NCI-H526 (cell line): Measurements from ENCODE around the gene OR52R1.
"Not testable (repeated sequence)": the region's sequence is repeated elsewhere in the genome, so short reads cannot be mapped to it uniquely, and the experiment has no call there.

Source experiments
- DNase-seq, 2 experiments: peaks; one replicate each; lab custom pipeline; 2025; lab: John Stamatoyannopoulos, UW

The OR52R1 gene

DNA sequence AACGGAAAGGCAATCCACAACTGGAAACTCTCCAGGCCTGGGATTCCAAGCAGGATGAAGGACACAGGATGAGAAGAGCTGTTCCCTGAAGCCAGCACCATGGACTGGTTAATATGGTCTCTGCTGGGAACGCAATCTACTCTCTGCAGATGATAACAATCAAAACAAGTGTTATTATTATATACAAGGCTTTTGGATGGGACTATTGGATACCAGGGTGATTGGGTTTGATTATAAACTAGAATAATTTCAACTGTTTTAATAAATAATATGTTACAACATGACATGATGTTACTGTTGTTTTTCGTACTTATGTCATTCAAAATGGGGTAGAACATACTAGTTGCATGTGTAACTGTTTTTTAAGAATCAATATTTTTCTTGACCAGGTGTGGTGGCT, at the start of gene OR52R1:
Gene OR52R1, minus strand, starts transcription at position 101 of the 400 bp plus-strand sequence. Its CDS starts 0 bp downstream, at position 101.
- DNase-seq = no peak

DNA sequence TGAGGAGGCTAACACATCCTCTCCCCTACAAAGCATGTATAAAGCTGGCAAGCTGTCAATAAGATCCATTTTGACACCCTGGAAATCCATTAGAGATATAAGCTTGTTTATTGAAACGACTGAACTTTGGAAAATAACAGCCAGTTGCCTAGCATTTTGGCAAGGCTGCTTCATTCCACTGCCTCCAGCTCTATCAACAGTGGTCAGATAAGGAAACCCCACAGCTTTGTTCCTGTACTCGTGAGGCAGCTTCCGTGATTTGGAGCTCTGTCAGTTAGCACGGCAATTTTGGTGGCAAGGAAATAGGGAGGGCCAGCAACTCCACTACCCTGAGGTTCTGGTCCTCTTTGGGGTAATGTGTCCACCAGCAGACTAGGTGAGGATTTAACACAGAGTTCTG, 46.9 kb upstream of the OR52R1 start:
- DNase-seq = no peak

DNA sequence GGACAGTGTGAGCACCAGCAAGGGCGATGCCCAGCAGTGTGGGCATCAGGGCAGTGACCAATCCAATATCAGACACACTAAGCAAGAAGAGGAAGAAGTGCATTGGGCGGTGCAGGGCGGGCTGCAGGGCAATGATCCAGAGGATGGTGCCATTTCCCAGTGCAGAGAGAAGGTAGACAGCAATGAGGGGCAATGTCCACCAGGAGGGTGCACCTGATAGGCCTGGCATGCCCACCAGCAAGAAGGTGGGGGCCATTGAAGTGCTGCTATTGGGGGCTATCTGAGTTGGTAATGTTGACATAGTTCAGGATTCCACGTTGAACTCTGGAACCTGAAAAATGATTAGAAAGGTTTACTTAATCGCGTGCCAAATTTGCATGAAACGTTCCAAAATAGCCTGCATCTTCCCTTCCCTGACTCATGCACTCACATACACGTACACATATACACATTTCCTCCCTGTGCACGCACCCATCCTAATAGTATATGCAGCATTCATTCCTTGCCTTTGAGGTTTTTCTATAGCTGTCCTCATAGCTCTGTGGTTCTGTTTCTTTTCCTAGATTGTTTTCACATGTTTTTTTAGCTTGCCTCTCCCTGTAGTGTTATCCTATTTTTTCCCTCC, 44.8 kb upstream of the OR52R1 start, which contains the start of gene OR51S1:
Gene OR51S1, minus strand, starts transcription at position 301 of the 625 bp plus-strand sequence. Its CDS starts 0 bp downstream, at position 301.
- DNase-seq = no peak

DNA sequence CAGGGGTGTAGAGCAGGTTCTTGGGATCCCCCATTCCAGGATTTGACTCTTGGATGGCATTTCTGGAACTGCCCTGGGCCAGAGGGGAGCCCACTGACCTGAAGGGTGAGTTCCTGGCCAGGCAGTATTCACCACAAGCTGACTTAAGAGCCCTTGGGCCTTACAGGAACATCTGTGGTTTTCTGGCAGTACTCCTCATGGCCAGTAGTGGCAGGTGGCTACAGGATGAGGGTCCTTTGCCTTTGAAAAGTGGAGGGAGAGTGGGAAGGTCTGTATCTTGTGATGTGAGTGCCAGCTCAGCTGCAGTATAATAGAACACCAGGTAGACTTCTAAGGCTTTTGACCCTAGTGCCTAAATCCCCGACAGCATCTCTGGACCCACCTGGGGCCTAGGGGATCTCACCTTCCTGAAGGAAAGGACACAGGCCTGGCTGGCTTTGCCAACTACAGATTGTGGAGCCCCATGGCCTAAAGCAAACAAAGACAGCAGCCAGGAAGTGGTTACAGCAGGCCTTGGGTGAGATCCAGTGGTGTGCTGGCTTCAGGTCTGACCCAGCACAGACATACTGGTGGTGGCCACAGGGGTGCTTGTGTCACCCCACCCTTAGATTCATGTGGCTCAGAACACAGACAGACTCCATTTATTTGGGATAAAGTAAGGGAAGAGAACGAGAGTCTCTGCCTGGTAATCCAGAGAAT, 35.8 kb upstream of the OR52R1 start:
- no peak for DNase-seq

DNA sequence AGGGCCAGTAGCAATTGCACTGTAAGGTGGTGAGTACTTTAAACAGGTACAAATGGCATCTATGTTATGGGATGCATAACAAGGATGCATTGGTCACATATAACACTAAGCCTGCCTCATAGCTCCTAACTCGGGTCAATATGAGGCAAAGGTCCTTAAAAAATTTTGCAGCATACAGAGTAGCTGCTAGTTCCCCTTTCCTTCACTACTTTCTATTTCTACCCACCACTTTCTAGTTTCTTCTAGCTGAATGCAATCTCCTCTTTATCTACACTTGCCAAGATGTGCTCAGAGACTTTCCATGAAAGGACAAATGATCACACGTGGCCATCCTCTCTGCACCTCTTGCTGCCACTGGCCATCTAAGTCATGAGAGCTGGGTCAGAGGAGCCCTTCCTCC, 26.7 kb upstream of the OR52R1 start:
- DNase-seq = no peak

DNA sequence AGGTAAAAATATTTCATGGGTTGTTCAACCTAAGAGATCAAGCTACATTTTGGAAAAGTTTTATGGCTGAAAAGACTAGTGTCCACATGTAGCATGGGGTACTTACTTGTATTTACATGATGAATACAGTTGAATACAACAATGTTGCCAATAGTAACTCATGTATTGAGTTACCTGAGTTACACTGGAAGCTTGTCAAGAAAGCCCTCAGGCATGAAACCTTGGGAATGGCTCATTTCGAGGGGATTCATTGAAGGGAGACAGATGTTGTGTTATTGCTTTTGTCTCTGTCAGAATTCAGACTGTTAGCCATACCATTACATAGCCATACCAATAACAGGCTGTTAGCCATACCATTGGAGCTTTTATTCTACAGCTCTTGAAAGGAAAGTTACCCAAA, 26.2 kb upstream of the OR52R1 start:
- DNase-seq = peak; percentile 19 to 30

DNA sequence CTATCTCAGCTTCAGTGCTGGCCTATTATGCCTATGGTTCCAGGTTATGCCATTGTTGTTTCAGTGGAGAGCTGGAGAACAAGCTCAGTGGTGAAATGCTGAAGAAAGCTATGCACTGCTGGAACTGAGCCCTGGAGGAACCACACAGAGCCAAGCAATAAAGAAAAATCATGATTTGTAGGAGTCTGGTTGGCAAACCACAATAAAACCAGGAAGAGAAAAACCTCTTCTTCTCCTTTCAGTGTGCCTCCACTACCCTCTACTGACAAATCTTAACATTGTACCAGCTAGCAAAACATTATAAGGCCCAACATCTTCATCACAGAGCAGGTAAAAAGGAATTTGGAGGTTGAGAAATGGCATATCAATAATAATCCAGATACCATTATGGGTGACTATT, 22.2 kb upstream of the OR52R1 start:
- peak; percentile 37 to 58 for DNase-seq

DNA sequence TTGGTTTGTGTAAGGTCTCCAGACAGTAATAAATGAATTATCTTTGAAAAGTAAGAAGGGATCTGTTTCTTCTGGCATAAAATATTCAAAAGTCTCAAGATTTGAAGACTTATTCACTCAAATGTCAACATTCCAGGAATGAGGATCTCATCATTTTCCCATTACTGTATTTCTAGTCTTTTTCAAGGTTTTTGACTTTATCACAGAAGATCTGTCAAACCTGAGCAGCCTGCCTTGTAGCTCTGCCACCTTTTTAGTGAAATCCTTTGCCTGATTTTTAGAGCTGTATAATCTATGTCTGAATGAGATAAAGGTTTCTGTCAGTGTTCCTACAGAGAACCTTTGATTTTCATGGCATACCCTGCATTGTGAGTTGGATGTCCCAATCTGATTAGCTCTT, 21.0 kb upstream of the OR52R1 start:
- DNase-seq = no peak

DNA sequence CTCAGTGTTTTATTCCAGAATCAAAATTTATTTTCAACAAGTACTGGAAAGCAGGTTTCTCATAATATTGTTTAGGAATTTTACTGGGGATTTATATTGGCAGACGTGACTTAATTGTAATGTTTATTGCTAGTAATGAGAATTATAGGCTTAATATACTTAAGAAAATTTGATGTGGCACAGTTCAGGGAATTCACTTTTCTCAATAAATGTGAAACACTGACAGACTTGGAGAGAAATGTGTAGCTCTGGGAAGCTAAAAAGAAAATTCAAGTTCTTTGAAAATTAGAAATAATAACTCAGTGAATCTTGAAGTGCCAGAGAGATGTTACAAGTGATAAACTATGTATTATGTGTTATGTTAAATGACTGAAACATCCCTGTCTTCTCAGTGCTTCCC, 16.8 kb upstream of the OR52R1 start, which contains the start of gene OR51F2:
Gene OR51F2, plus strand, starts transcription at position 301 of the 400 bp plus-strand sequence. CDS start 101 bp downstream, outside the sequence.
- no peak for DNase-seq

DNA sequence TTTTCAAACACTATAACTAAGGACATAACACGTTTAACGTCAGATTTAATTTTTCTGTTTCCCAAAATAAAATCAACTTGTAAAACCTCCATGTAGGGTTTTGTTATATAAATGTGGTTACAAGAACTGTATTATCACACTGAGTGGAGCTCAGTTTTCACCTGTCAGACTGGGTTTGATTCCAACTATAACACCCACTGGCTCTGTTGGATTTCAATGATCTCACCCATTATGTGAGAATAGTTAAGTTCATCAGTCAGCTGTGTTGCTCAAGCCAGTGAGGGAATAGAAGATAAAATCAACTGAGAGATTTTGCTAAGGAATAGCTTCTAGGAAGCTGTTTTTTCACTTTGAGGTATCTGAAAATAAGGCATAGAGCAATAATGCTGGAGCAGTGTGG, 5.1 kb upstream of the OR52R1 start:
- no peak for DNase-seq

DNA sequence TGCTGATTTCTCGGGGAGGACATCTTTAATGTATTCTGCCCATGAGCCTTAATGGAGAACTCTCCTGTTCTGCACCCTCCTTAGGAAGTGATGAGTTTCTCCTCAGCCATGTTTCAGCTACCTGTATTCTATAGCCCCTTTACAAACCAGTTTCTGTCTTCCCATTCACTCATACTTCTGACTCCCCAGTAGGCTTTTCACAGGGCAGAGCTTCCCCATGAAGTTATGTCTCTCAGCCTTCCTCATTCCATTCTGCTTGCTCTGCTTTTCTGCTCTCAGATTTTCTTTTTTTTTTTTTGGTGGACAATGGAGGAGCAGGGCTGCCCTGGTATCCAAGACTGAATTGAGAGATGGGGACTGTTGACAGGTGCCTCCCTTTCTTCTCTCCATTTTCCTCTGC, 4.3 kb upstream of the OR52R1 start:
- DNase-seq = no peak

DNA sequence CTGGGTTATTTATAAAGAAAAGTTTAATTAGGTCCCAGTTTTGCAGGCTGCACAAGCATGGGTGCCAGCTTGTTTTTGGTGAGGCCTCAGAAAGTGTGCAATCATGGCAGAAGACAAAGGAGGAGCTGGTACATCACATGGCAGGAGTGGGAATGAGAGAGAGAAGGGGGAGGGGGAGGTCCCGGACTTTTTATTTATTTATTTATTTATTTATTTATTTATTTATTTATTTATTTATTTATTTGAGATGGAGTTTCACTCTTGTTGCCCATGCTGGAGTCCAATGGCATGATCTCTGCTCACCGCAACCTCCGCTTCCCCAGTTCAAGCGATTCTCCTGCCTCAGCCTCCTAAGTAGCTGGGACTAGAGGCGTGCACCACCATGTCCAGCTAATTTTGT, 2.9 kb downstream of the OR52R1 start:
- not testable (repeated sequence) for DNase-seq

DNA sequence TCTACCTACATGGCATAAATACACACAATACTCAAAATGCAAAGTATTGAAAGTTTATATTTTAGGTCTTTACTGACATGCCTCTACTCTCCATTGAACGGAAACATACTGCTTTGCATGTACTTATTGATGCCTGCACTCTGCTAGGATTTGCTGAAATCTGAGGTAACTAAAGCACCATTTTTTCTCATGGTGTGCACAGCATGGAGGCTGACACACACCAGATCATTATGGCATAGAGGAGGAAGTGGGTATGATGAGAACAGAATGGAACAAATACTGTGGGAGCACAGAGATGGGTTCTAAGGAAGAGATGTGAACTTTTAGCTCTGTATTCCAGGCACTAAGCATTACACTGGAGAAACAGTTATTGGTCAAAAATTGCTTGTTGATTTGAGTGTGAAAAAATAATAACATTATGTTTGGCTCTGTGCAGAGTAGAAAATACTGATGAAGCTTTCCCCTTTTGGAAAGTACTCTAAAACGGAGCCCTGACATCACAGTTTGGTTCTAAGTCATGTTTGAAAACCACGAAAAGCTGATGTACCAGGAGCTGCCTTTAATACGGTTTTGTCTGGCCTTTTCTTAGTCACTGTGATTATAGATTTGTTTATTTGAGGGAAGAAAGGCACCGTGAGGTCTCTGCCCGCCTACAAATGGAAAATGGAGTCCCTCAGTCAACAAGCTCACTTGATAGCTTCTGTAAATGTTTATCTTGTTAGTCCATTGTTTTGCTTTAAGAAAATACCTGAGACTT, 5.6 kb downstream of the OR52R1 start:
- no peak for DNase-seq

DNA sequence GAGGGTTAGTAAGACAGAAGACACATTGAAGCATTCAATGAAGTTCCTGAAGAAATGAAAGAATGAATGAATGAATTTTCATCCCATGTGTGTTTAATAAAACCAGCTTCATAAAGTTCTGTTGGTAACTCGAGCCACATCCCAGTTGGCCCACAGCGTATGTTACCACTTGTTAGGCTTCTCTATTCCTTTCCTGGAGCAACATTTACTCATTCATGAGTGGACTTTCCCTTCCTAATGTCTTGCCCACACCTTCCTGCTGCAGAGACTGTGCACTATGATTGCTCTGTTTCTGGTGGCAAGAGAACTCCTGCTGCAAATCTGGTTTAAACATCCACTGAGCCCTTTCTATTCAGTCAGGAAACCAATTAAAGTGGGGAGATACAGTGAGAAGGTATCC, 7.0 kb downstream of the OR52R1 start:
- DNase-seq = no peak

DNA sequence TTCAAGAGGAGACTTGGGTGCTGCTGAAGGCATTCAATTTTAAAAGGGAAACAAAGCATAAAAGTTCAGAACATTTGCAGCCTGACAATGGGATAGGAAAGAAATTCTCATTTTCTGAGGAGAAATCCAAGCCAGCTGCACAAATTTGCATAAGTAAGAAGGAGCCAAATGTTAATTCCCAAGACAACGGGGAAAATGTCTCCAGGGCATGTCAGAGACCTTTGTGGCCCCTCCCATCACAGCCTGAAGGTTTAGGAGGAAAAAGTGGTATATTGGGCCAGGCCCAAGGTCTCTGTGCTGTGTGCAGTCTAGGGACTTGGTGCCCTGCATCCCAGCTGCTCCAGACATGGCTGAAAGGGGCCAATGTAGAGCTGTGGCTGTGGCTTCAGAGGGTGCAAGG, 21.7 kb downstream of the OR52R1 start:
- DNase-seq = no peak

DNA sequence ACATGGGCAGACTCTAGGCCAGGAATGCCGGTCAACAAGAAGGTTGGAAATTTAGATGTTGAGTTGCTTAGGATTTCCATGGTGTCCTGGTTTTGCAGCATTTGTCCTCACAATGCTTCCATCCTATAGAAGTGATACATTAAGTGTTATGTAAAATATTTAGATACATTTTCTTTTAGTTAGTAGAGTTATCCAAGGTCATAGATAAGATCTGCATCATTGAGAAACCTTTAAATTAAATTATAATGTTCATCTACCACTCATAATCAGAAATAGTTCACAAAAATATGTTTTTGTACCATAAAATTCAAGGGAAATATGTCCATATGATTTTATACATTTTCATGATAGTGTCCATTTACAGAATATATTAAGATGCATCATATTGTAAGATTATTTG, 34.3 kb downstream of the OR52R1 start, which contains the start of gene OR51F1:
Gene OR51F1, minus strand, starts transcription at position 101 of the 400 bp plus-strand sequence. Its CDS starts 0 bp downstream, at position 101.
- DNase-seq = no peak

DNA sequence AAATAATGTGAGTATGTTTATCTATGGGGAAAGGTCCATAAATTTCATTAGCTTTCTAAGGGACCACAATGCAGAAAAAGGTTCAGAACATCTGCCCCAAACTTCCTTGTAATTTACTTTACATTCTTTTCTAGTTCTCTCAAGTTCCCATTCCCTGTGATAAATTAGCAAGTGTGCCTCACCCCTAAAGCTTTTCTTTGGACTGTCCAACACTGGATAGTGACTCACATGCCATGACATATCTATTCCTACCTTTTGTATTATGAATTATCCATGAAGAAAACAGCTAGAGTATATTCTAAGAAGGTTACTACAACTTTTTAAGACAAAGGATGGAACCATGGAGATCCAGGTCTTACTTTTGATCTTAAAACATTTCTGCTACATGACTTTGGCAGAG, 36.1 kb downstream of the OR52R1 start:
- no peak for DNase-seq

DNA sequence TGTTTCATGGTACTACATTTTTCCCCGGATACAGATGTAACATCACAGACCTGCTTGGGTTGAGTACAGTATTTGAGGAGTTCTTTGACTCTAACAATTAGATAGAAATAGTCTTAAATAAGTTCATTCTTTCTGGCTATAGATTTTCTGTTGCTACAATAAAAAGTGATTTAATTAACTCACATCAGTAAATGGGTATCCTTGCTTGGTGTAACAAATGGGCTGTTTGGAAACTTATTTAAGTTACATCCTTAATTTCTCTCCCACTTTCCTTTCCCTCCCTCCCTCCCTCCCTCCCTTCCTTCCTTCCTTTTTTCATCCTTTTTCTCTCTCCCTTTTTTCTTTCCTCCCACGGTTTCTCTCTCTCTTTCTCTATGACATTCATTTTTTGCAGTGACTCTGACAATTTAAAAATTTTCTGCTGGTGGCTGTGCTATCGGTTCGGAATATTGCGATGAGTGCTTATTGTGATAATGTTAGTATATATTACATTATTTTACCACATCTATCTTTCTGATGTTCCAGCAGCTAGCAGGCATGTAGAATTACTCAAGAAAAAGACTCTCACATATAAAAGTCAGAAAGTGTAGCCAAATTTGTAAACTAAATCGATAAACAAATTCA, 37.6 kb downstream of the OR52R1 start:
- DNase-seq = no peak

DNA sequence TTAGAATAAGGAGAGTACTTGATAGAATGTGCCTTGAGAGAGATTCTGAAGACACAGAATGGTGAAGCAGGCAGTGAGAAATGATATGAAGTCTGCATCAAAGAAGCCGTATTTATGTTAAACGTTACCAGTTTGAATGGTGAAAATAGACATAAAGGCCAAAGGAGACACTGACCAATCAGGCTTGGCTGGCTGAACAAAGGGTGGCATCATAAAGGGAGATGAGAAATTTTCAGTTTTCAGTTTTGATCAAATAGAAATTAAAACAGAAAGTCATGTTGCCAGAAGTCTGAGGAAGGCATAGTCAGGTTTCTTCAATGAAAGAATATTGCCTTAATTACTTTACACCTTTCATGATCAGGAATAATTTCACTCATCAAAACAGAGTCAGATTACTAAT, 41.1 kb downstream of the OR52R1 start:
- no peak for DNase-seq
